IMR-90 (cell line): ENCODE results near the gene KAZN.

Source experiments
- BHLHE40 ChIP-seq: fragments of 150-350 bp; IDR thresholded peaks from 2 replicates; pipeline ENCODE4 v1.6.1; 2016; ENCODE audit warnings: mild to moderate bottlenecking, low read depth, low read length
- CEBPB ChIP-seq: IDR thresholded peaks from 2 replicates; pipeline ENCODE4 v1.6.1; 2012; ENCODE audit warnings: low read depth, low read length, improper control_type of control experiment
- FOS ChIP-seq: fragments of 150-350 bp; IDR thresholded peaks from 2 replicates; pipeline ENCODE4 v1.6.1; 2016; ENCODE audit warnings: low read depth, low read length
- MAFK ChIP-seq: IDR thresholded peaks from 2 replicates; pipeline ENCODE4 v1.6.1; 2012; ENCODE audit warnings: low read depth, low read length, improper control_type of control experiment
- MXI1 ChIP-seq: IDR thresholded peaks from 2 replicates; pipeline ENCODE4 v1.6.1; 2012; ENCODE audit warnings: low read depth, mild to moderate bottlenecking, low read length, moderate library complexity, borderline replicate concordance
- NFE2L2 ChIP-seq: fragments of 150-350 bp; IDR thresholded peaks from 2 replicates; pipeline ENCODE4 v1.6.1; 2016; ENCODE audit warnings: low read depth, mild to moderate bottlenecking, low read length
- POLR2A ChIP-seq: IDR thresholded peaks from 2 replicates; pipeline ENCODE4 v1.6.1; 2012; ENCODE audit warnings: mild to moderate bottlenecking, low read depth, low read length
- RCOR1 ChIP-seq: IDR thresholded peaks from 2 replicates; pipeline ENCODE4 v1.6.1; 2012; ENCODE audit warnings: mild to moderate bottlenecking, low read length, improper control_type of control experiment; ENCODE audit not compliant: insufficient replicate concordance
- TF ChIP-seq, protein P1 (sequence below): conservative IDR thresholded peaks from 2 replicates; pipeline ENCODE4 v1.5.1; 2012; ENCODE audit warnings: mild to moderate bottlenecking, low read depth, low read length, improper control_type of control experiment

DNA sequence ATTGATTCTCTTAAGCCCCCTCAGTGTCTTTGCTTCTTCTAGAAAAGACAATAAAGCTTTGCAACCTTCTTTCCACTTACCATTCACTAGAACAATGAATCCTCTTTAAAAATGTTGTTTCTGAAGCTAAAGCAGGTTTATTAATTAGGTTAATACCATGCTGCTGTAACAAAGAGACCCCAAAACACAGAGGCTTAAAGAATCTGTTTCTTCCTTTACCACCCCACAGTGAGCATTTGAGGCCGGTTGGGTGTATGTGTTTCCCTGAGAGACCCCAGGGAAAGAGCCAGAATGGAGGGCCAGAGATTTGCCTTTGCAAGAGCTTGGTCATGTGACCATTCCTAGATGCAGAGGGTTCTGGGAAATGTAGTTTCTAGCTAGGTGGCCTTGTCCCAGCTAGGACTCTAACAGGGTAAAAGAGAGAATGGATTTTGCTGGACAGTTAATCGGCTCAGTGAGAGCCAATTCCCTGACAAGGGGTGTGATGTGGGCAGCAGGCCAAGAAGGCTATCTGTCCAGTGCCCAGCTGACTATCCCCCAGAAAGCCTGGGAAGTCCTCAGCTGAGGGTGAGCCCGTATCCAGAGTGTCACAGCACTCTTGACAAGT, 363.3 kb downstream of the KAZN start:
- TF ChIP-seq RCOR1 (no peak), MXI1 (no peak), POLR2A (no peak), MAFK (no peak), BHLHE40 (no peak), NFE2L2 (no peak), CEBPB (no peak), FOS (no peak)
- TF ChIP-seq, protein P1, sequence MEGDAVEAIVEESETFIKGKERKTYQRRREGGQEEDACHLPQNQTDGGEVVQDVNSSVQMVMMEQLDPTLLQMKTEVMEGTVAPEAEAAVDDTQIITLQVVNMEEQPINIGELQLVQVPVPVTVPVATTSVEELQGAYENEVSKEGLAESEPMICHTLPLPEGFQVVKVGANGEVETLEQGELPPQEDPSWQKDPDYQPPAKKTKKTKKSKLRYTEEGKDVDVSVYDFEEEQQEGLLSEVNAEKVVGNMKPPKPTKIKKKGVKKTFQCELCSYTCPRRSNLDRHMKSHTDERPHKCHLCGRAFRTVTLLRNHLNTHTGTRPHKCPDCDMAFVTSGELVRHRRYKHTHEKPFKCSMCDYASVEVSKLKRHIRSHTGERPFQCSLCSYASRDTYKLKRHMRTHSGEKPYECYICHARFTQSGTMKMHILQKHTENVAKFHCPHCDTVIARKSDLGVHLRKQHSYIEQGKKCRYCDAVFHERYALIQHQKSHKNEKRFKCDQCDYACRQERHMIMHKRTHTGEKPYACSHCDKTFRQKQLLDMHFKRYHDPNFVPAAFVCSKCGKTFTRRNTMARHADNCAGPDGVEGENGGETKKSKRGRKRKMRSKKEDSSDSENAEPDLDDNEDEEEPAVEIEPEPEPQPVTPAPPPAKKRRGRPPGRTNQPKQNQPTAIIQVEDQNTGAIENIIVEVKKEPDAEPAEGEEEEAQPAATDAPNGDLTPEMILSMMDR, result no peak
